H9 (cell line): Measurements from ENCODE around the gene CHCHD10. TPM values are rescaled to one million over a fixed set of nuclear protein-coding genes. Genes with fewer than 3 reads are reported as not detected.

Source experiments
- DNase-seq: peaks from one replicate; pipeline ENCODE4 v3.0.0-alpha.2; 2017
- H2AFZ ChIP-seq: one replicate; pipeline ENCODE4 v1.6.1; 2013; ENCODE audit warnings: mild to moderate bottlenecking, low read length, control low read depth, moderate library complexity
- H2AK5ac ChIP-seq: 2 replicates; pipeline ENCODE4 v1.6.1; 2013; ENCODE audit warnings: low read length, control low read depth, mixed read lengths; ENCODE audit not compliant: insufficient read length
- H2BK120ac ChIP-seq: one replicate; pipeline ENCODE4 v1.6.1; 2013; ENCODE audit warnings: low read depth, mild to moderate bottlenecking, low read length, control low read depth, inconsistent platforms; ENCODE audit not compliant: poor library complexity, severe bottlenecking
- H2BK12ac ChIP-seq: 2 replicates; pipeline ENCODE4 v1.6.1; 2013; ENCODE audit warnings: low read length, control low read depth, mixed read lengths, low read depth; ENCODE audit not compliant: insufficient read length
- H2BK15ac ChIP-seq: 2 replicates; pipeline ENCODE4 v1.6.1; 2013; ENCODE audit warnings: low read depth, low read length, control low read depth
- H2BK20ac ChIP-seq: one replicate; pipeline ENCODE4 v1.6.1; 2013; ENCODE audit warnings: low read depth, mild to moderate bottlenecking, low read length, control low read depth, inconsistent platforms; ENCODE audit not compliant: poor library complexity, severe bottlenecking
- H2BK5ac ChIP-seq: 2 replicates; pipeline ENCODE4 v1.6.1; 2013; ENCODE audit warnings: low read length, control low read depth, mixed read lengths; ENCODE audit not compliant: insufficient read length
- H3K14ac ChIP-seq: 2 replicates; pipeline ENCODE4 v1.6.1; 2013; ENCODE audit warnings: low read length, control low read depth; ENCODE audit not compliant: insufficient read depth
- H3K18ac ChIP-seq: 2 replicates; pipeline ENCODE4 v1.6.1; 2013; ENCODE audit warnings: low read depth, mild to moderate bottlenecking, mixed read lengths, low read length, control low read depth; ENCODE audit not compliant: insufficient read length
- H3K23ac ChIP-seq: 2 replicates; pipeline ENCODE4 v1.6.1; 2013; ENCODE audit warnings: low read length, control low read depth, mixed read lengths, low read depth; ENCODE audit not compliant: insufficient read length
- H3K23me2 ChIP-seq: 2 replicates; pipeline ENCODE4 v1.6.1; 2013; ENCODE audit warnings: low read depth, mild to moderate bottlenecking, mixed read lengths, low read length, control low read depth; ENCODE audit not compliant: insufficient read length, poor library complexity, severe bottlenecking
- H3K27ac ChIP-seq: 2 replicates; pipeline ENCODE4 v1.5.1; 2013; ENCODE audit warnings: low read length, control low read depth, mixed read lengths, low read depth; ENCODE audit not compliant: insufficient read length
- H3K27me3 ChIP-seq: 2 replicates; pipeline ENCODE4 v1.6.1; 2013; ENCODE audit warnings: low read length, control low read depth, inconsistent platforms; ENCODE audit not compliant: insufficient read depth
- H3K4ac ChIP-seq: 2 replicates; pipeline ENCODE4 v1.6.1; 2013; ENCODE audit warnings: low read depth, mild to moderate bottlenecking, control low read depth, inconsistent platforms, low read length, moderate library complexity
- H3K4me1 ChIP-seq: 2 replicates; pipeline ENCODE4 v1.6.1; 2013; ENCODE audit warnings: low read length, control low read depth, inconsistent platforms; ENCODE audit not compliant: insufficient read depth
- H3K4me2 ChIP-seq: 2 replicates; pipeline ENCODE4 v1.6.1; 2013; ENCODE audit warnings: low read length, control low read depth, mixed read lengths; ENCODE audit not compliant: insufficient read length, insufficient read depth
- H3K56ac ChIP-seq: 2 replicates; pipeline ENCODE4 v1.6.1; 2013; ENCODE audit warnings: low read depth, mild to moderate bottlenecking, mixed read lengths, low read length, control low read depth; ENCODE audit not compliant: insufficient read length
- H3K79me1 ChIP-seq: 2 replicates; pipeline ENCODE4 v1.6.1; 2013; ENCODE audit warnings: low read depth, mild to moderate bottlenecking, moderate library complexity, low read length, control low read depth, inconsistent platforms; ENCODE audit not compliant: insufficient read depth, poor library complexity, severe bottlenecking
- H3K79me2 ChIP-seq: 2 replicates; pipeline ENCODE4 v1.6.1; 2013; ENCODE audit warnings: low read length, control low read depth, inconsistent platforms; ENCODE audit not compliant: insufficient read depth
- H3K9ac ChIP-seq: 2 replicates; pipeline ENCODE4 v1.6.1; 2013; ENCODE audit warnings: low read length, control low read depth, mixed read lengths; ENCODE audit not compliant: insufficient read length; ENCODE audit errors: extremely low read depth
- H3K9me3 ChIP-seq: one replicate; pipeline ENCODE4 v1.6.1; 2013; ENCODE audit warnings: low read depth, low read length, inconsistent platforms; ENCODE audit not compliant: control insufficient read depth
- H3T11ph ChIP-seq: one replicate; pipeline ENCODE4 v1.6.1; 2013; ENCODE audit warnings: mild to moderate bottlenecking, low read length, control low read depth, inconsistent platforms
- H4K20me1 ChIP-seq: one replicate; pipeline ENCODE4 v1.6.1; 2013; ENCODE audit not compliant: control insufficient read depth, insufficient read length, insufficient read depth
- H4K5ac ChIP-seq: 2 replicates; pipeline ENCODE4 v1.6.1; 2013; ENCODE audit warnings: low read depth, mild to moderate bottlenecking, mixed read lengths, low read length, control low read depth; ENCODE audit not compliant: insufficient read length
- H4K8ac ChIP-seq: replicated peaks from 2 replicates; pipeline ENCODE4 v1.6.1; 2013; ENCODE audit warnings: low read length, control low read depth, mixed read lengths, low read depth; ENCODE audit not compliant: insufficient read length
- H4K91ac ChIP-seq: 2 replicates; pipeline ENCODE4 v1.6.1; 2013; ENCODE audit warnings: low read depth, mild to moderate bottlenecking, moderate library complexity, mixed read lengths, low read length, control low read depth; ENCODE audit not compliant: insufficient read length
- H3K27ac Mint-ChIP-seq, 3 experiments: 2 replicates in 2 of 3; 3 replicates in 1 of 3; pipeline ENCODE4 v1.8.0; 2020 to 2021; ENCODE audit warnings: mixed read lengths in 3 of 3, mild to moderate bottlenecking in 1 of 3, moderate library complexity in 1 of 3
- H3K27me3 Mint-ChIP-seq: 2 replicates; pipeline ENCODE4 v1.8.0; 2021; ENCODE audit warnings: low read depth, mild to moderate bottlenecking, moderate library complexity, mixed read lengths
- H3K36me3 Mint-ChIP-seq, 3 experiments: 2 replicates in 2 of 3; 3 replicates in 1 of 3; pipeline ENCODE4 v1.8.0; 2020 to 2021; ENCODE audit warnings: low read depth in 3 of 3, mixed read lengths in 3 of 3; ENCODE audit not compliant: insufficient read depth in 1 of 3
- H3K4me1 Mint-ChIP-seq, 2 experiments: 2 replicates each; pipeline ENCODE4 v1.8.0; 2020; ENCODE audit warnings: mixed read lengths in 2 of 2
- H3K4me3 Mint-ChIP-seq, 2 experiments: 2 replicates in 1 of 2; 3 replicates in 1 of 2; pipeline ENCODE4 v1.8.0; 2020 to 2021; ENCODE audit warnings: mild to moderate bottlenecking in 2 of 2, mixed read lengths in 2 of 2, moderate library complexity in 1 of 2
- H3K9me3 Mint-ChIP-seq, 2 experiments: 2 replicates in 1 of 2; 3 replicates in 1 of 2; pipeline ENCODE4 v1.8.0; 2020; ENCODE audit warnings: mild to moderate bottlenecking in 2 of 2, mixed read lengths in 2 of 2, moderate library complexity in 1 of 2
- WGBS: extraction: QIAGEN DNeasy Blood & Tissue Kit; methylation state at CpG from one replicate; pipeline ENCODE4 v1.1.7; 2013; ENCODE audit warnings: missing lambda C conversion rate, low lambda C conversion rate, mixed read lengths; ENCODE audit not compliant: insufficient read length; ENCODE audit errors: extremely low coverage; 5-methylcytosine and 5-hydroxymethylcytosine counted together
- total RNA-seq: library from RNA; stranded (reverse); gene quantifications from 2 replicates; pipeline ENCODE4 v1.2.1, GENCODE V29; 2021
- TF ChIP-seq, protein P1 (sequence below): fragments of 200-600 bp; sonication (generic); conservative IDR thresholded peaks from 3 replicates; pipeline ENCODE4 v1.8.0; 2021; ENCODE audit warnings: antibody characterized with exemption, mild to moderate bottlenecking

The CHCHD10 gene
- total RNA-seq, 1 experiment from 2014 or later, result 53.7 TPM

DNA sequence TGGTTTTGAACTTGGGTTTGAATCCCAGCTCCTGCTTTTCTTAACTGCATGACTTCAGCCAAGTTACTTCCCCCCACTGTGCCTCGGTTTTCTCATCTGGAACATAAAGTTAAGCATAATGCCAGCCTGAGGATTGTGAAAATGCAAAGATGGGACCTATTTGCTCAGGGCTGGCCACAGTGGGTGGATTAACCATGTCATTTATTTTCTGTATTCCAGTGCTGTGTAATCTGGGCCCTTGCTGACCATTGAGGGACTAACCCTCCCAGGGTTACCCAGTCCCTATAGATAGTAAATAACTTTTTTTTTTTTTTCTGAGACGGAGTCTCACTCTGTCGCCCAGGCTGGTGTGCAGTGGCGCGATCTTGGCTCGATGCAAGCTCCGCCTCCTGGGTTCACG lies 12.1 kb downstream of the CHCHD10 start:
- H3K9ac ChIP-seq, result no peak overlapping the region

More for the DNA sequence above, 12.1 kb downstream of the CHCHD10 start:
- Histone ChIP-seq H3K14ac (no peak overlapping the region), H2BK20ac (no peak overlapping the region), H4K91ac (no peak overlapping the region), H4K8ac (no peak overlapping the region), H2AFZ (no peak overlapping the region), H3T11ph (no peak overlapping the region), H4K20me1 (no peaks in the 10 kb centered on the region), H3K79me1 (no peaks in the 10 kb centered on the region), H2BK12ac (no peak overlapping the region), H3K9me3 (no peaks in the 10 kb centered on the region), H2BK5ac (no peak overlapping the region), H3K27ac (no peak overlapping the region), H4K5ac (no peak overlapping the region), H3K56ac (no peak overlapping the region), H2BK15ac (no peak overlapping the region), H3K4me2 (no peak overlapping the region), H3K23ac (no peak overlapping the region), H2BK120ac (no peak overlapping the region), H3K79me2 (no peaks in the 10 kb centered on the region), H2AK5ac (no peak overlapping the region), H3K27me3 (no peaks in the 10 kb centered on the region), H3K4me1 (no peaks in the 10 kb centered on the region; the same call in 1 of the 2 replicates), H3K18ac (no peak overlapping the region), H3K4ac (no peak overlapping the region), H3K23me2 (peaks cover 6% of the 10 kb centered on the region)
- no peak overlapping the region for H3K4me3 Mint-ChIP-seq
- H3K4me1 Mint-ChIP-seq, result peaks cover 8 to 36% of the 10 kb centered on the region in 2 experiments
- no peaks in the 10 kb centered on the region; a peak in 1 of 5 replicates for H3K9me3 Mint-ChIP-seq
- TF ChIP-seq, protein P1, sequence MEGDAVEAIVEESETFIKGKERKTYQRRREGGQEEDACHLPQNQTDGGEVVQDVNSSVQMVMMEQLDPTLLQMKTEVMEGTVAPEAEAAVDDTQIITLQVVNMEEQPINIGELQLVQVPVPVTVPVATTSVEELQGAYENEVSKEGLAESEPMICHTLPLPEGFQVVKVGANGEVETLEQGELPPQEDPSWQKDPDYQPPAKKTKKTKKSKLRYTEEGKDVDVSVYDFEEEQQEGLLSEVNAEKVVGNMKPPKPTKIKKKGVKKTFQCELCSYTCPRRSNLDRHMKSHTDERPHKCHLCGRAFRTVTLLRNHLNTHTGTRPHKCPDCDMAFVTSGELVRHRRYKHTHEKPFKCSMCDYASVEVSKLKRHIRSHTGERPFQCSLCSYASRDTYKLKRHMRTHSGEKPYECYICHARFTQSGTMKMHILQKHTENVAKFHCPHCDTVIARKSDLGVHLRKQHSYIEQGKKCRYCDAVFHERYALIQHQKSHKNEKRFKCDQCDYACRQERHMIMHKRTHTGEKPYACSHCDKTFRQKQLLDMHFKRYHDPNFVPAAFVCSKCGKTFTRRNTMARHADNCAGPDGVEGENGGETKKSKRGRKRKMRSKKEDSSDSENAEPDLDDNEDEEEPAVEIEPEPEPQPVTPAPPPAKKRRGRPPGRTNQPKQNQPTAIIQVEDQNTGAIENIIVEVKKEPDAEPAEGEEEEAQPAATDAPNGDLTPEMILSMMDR, result no peak
- no peaks in the 10 kb centered on the region for H3K36me3 Mint-ChIP-seq
- no peak overlapping the region for H3K27ac Mint-ChIP-seq
- H3K27me3 Mint-ChIP-seq, result peaks cover 20% of the 10 kb centered on the region
- whole genome bisulfite sequencing, result no CpG with 5 or more reads among the region's 8 CpGs
- DNase-seq, result no peak
